ENCODE data around the gene NAXD. TPM values are rescaled to one million over a fixed set of nuclear protein-coding genes. Genes with fewer than 3 reads are reported as not detected.

The NAXD gene
- total RNA-seq, 1 experiment from 2014 or later: 18.7 TPM

- peak; percentile 53 for ATAC-seq
- Histone ChIP-seq H3K27ac (ENCODE audit: low read length) (no peak overlapping the region), H3K9ac (ENCODE audit: low read length) (no peak overlapping the region), H3K36me3 (ENCODE audit: low read depth, low read length) (peaks cover 17% of the 10 kb centered on the region; the same call in 1 of the 2 replicates), H3K4me3 (ENCODE audit: low read length) (no peak overlapping the region), H2AFZ (ENCODE audit: low read length) (no peak overlapping the region), H3K79me2 (ENCODE audit: low read length) (no peaks in the 10 kb centered on the region), H3K27me3 (ENCODE audit: low read length) (no peaks in the 10 kb centered on the region), H3K9me2 (replicated peaks; ENCODE audit: low read length) (no peaks in the 10 kb centered on the region), H3K4me2 (ENCODE audit: low read length) (no peak overlapping the region), H4K20me1 (ENCODE audit: low read length) (no peaks in the 10 kb centered on the region), H3K4me1 (ENCODE audit: insufficient read depth, low read length) (no peaks in the 10 kb centered on the region), H3K9me3 (ENCODE audit: low read length) (no peaks in the 10 kb centered on the region), H3F3A (ENCODE audit: low read length, unreplicated experiment) (no peaks in the 10 kb centered on the region)
- CTCF ChIA-PET: interaction anchor here (0.6 to 1.4 kb wide), 2 partner anchors 16 to 187 kb away, joined by 3 read pairs; no protein-coding TSS in a partner anchor
- DNase-seq: peak; percentile 19
- BruUV-seq (replicated peaks): no TSS peak
- POLR2A ChIA-PET (ENCODE audit: unreplicated experiment): no interaction called here
- peak; percentile 45 for TF ChIP-seq CTCF (conservative IDR thresholded peaks at IDR 0.05; ENCODE audit: low read depth, low read length)
- TF ChIP-seq EZH2phosphoT487 (IDR thresholded peaks at IDR 0.05; ENCODE audit: borderline replicate concordance, low read length): no peak
- TF ChIP-seq EZH2 (IDR thresholded peaks at IDR 0.05; ENCODE audit: low read length, unreplicated experiment): no peak
- intact Hi-C loops (cut with micrococcal nuclease): loop anchor here (1.0 kb wide), 1 partner anchor 136 kb away; no protein-coding TSS in a partner anchor
Measured at GRCh38 chr13:110683203-110683883, 68.0 kb downstream of the NAXD start.

- intact Hi-C loops (cut with micrococcal nuclease): loop anchor here (1.0 kb wide), 1 partner anchor 135 kb away; no protein-coding TSS in a partner anchor
- POLR2A ChIA-PET (ENCODE audit: unreplicated experiment): no interaction called here
Measured at GRCh38 chr13:110683921-110684320, 68.6 kb downstream of the NAXD start.

More at GRCh38 chr13:110683921-110684320, 68.6 kb downstream of the NAXD start:
- no peaks in the 10 kb centered on the region for H3K79me2 ChIP-seq (ENCODE audit: low read length)
- no peak overlapping the region for H3K4me3 ChIP-seq (ENCODE audit: low read length)
- no peaks in the 10 kb centered on the region for H3K9me3 ChIP-seq (ENCODE audit: low read length)
- H2AFZ ChIP-seq (ENCODE audit: low read length): no peak overlapping the region
- no peak overlapping the region for H3K9ac ChIP-seq (ENCODE audit: low read length)
- no peaks in the 10 kb centered on the region for H3F3A ChIP-seq (ENCODE audit: low read length, unreplicated experiment)
- H3K27ac ChIP-seq (ENCODE audit: low read length): no peak overlapping the region
- no peaks in the 10 kb centered on the region for H3K4me1 ChIP-seq (ENCODE audit: insufficient read depth, low read length)
- CTCF ChIA-PET: interaction anchor here (1.4 kb wide), 1 partner anchor 186 kb away, joined by 3 read pairs; no protein-coding TSS in a partner anchor
- no TSS peak for BruUV-seq (replicated peaks)
- H3K9me2 ChIP-seq (replicated peaks; ENCODE audit: low read length): no peaks in the 10 kb centered on the region
- DNase-seq (no peak), ATAC-seq (no peak)
- no peak for TF ChIP-seq EZH2phosphoT487 (IDR thresholded peaks at IDR 0.05; ENCODE audit: borderline replicate concordance, low read length)
- TF ChIP-seq CTCF (conservative IDR thresholded peaks at IDR 0.05; ENCODE audit: low read depth, low read length): no peak
- no peak for TF ChIP-seq EZH2 (IDR thresholded peaks at IDR 0.05; ENCODE audit: low read length, unreplicated experiment)
- no peaks in the 10 kb centered on the region for H3K27me3 ChIP-seq (ENCODE audit: low read length)
- no peak overlapping the region for H3K4me2 ChIP-seq (ENCODE audit: low read length)
- H3K36me3 ChIP-seq (ENCODE audit: low read depth, low read length): peaks cover 17% of the 10 kb centered on the region; the same call in 1 of the 2 replicates
- H4K20me1 ChIP-seq (ENCODE audit: low read length): no peaks in the 10 kb centered on the region
